Stimulated activated CD8-positive, alpha-beta memory T cell treated with anti-CD3 and anti-CD28 coated beads, Interleukin-12 subunit alpha, Interleukin-12 subunit beta, amount 100 ng/mL, for 24 hours (primary cell): ENCODE data around the gene CRYBA4.

Source experiments
- DNase-seq: peaks from one replicate; pipeline ENCODE4 v3.0.0-alpha.2; 2020; ENCODE audit errors: extremely low read depth

CRYBA4 gene

DNA sequence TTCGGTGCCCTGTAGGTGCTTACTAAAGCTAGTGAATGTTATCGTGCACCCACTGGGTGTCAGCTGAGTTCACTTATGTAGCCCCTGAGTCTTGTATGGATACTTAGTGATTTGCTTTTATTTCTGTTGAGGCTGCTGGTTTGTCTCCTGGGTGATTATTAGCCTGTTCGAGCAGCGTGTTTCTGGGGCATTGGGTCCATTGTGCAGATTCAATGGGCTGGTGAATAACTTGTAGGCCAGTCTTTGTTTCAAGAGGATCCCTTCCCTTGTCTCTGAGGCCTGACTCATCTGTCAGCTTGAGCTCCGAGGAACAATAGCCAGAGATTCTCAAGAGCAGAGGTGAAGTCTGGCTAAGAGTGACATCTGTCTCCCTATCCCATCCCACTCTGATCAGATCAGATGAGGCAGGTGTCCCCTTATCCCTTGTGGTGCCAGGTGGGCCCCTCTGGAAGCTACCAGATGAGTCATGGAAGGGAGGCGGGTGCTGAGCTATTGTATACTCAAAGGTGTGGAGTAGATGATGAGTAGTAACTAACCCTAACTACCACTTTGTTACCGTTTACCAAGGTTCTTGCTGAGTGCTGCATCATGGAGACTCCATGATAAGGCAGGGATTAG is 39.3 kb downstream of the CRYBA4 start:
- no peak for DNase-seq

DNA sequence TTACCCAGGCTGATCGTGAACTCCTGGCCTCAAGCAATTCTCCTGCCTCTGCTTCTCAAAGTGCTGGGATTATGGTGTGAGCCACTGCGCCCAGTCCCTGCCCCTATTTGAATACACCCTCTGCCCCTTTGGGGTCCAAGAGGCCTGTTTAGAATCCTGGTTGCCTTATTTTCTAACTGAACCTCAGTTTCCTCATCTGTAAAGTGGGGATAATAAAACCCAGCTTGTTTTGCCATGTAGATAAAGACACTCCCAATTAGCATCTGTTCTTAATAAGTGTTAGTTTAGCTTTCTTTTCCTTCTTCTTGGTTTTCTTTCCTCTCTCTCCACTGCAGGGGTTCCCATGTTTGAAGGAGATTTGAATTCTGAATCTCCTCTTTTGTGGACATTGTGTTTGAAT is 40.4 kb downstream of the CRYBA4 start:
- DNase-seq = no peak

DNA sequence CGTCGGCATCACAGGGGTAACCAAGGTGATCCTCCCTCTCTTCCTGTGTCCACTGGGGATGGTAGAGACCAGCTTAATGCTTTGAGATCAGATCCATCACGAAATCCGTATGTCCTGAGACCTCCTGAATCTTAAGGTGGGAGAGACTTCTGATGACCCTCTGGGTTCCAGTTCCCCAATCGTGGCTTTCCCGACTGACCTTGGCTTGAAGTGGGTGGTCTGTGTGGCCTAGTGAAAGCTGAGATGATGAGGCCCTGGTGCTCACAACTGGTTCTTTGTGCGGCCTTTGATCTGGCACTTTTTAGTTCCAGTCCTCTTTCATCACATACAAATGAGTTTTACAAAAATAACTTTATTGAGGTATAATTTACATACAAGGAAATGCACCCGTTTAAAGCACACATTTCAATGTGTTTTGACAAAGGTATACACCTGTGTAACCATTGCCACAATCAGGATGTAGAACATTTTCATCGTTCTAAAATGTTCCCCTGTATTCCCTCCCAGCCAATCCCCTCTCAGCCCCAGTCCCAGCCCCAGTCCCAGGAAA is 41.7 kb downstream of the CRYBA4 start:
- no peak for DNase-seq

DNA sequence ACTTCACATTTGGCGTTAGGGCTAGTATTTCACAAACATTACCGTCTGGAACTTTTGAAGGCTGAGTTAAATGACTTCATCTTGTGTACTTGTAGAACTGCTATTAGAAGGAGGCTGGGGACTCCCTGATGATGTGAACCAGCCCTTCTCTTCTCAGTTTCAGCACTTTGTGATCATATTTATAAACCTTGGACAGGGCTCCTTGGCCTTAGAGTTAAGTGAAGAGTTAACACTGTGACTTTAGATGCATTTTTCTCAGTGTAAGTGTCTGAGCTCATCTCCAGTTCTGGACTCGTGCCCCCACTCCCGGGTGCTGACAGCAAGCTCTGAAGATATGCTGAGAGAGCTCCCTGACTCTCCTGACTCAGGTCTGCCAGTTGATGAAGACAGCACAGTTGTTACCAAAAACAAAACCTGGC is 44.1 kb downstream of the CRYBA4 start:
- DNase-seq = no peak

DNA sequence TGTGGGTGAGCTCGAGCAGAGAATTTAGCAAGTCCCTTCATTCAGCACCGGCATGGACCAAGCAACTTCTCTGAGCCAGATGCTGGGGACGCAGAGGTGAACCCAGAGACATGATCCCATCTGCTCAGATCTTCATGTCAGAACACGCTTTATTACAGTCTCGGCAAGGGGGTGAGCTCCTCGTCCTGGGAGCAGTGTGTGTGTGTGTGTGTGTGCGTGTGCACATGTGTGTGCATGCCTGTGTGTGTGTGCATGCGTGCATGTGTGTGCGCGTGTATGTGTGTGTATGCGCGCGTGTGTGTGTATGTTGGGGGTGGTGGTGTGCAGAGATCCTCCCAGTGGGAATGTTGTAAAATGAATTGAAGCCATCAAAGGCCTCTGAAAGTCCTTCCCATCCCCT is 45.4 kb downstream of the CRYBA4 start:
- DNase-seq = no peak

DNA sequence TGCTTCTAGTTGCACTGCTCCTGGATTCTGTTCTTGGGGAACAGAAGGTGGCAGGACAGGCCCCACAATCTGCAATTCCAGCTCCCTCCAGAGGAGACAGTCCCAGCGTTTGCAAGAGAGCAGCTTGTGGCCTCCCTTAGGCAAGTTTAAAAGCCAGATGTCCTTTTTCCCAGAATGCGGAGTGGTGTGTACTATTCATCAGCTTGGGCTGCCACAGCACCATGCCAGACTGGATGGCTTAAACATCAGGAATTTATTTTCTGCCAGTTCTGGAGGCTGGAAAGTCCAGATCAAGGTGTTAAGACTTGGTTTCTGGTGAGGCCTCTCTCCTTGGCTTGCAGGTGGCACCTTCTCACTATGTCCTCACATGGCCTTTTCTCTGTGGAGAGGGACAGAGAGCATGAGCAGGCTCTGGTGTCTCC is 47.3 kb downstream of the CRYBA4 start:
- DNase-seq = no peak

DNA sequence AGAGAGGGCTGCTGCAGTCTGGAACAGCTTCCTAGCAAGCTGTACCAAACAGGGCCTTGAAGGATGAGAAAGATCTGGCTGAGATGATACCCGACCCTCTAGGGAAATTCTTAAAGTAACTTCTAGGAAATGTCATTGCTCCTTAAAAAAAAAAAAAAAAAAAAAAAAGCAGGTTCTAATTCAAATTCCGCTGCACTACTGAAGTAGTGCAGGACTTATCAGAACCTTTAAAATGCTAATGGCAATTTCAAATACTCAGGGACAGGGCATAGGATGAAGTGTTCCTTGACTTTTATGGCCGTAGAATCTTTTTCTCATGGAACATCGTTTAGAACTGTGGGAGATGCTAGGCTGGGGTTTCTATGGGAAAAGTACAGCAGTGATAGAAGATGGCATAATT is 48.7 kb downstream of the CRYBA4 start:
- no peak for DNase-seq

DNA sequence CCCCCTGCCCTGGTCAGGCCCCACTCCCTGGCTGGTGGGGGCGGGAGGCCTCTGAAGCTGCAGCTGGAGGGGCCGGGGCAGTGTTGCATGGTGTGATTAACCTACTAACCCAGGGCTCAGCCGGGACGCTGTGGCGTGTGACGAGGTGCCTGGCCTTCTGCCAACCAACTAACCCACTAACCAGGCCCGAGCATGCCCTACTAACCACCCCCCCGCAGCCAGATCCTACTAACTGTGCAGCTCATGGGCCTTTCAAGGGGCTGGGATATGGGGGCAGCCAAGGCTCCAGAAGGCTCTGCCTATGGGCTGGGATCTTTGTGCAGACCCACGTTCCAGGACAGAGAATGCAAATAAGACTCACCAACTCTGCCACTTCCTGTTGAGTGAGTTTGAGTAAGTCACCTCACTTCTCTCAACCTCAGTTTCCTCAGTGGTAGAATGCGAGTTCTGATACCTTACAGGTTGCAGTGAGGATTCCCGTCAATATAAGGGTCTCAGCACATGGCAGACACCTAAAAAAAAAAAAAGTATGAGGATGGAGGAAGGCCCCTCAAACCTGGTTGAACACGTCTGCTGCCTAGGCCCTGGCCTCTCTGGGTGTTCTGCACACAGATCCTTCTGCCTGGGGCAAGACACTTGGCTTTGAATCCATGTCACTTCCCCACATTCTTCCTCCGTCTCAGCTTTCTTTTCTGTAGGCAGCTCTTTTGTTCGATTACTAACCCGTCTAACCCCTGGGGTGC is 49.7 kb downstream of the CRYBA4 start:
- peak; percentile 58 for DNase-seq

DNA sequence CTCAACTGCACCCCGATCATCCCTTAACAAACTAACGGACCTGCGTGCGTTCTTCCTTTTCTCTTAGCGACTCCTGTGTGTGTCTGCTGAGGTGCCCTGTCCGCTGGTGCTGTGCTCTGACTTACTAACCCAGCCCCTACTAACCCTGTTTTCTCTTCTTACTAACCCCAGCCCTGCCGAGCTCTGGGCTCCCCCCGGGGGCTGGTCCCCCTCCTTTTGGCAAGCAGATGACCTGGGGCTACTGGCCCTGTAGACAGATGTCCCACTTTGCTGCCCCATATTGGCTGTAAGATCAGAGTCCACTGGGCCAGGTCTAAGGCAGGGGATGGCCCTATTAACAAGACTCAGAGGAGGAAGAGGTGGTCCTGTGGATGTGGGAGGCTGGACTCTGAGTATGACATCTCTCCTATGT is 50.3 kb downstream of the CRYBA4 start:
- DNase-seq = no peak

DNA sequence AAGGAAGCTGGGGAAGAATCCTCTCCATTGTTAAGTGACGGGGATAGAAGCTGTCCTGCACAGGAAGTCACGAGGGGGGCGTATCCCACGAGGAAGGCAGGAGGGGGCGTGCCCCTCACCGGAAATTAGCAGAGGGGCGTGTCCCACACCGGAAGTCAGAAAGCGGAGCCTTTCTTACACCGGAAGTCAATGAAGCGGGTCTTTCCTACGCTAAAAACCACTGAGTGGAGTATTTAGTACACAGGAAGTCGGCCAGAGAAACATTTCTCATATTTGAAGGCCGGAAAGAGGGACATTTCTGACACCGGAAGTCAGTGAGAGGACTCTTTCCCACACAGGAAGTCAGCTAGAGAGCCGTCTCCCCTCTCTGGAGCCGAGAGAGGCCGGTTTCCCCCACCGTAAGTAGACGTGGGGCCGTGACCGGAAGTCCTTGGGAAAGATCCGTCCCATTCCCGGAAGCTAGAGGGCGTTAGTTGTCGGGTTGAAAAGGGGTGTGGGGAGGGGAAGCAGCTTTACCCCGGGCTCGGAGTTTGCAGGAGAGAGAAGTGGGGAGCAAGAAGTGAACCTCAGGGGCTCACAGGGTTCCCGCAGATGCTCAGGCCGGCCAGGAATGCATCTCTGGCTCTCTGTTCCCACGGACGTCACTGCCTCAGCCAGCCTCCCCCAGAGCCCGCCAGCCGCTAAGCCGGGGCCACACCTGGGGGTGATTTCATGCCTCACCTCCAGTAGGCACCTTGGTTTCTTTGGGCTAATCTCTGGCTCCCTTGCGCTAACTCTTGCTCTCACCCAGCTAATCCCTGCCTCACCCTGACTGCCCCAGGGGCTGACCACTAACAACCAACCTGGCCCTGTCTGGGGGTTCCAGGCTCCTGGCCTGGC is 51.1 kb downstream of the CRYBA4 start:
- peak; percentile 80 for DNase-seq

DNA sequence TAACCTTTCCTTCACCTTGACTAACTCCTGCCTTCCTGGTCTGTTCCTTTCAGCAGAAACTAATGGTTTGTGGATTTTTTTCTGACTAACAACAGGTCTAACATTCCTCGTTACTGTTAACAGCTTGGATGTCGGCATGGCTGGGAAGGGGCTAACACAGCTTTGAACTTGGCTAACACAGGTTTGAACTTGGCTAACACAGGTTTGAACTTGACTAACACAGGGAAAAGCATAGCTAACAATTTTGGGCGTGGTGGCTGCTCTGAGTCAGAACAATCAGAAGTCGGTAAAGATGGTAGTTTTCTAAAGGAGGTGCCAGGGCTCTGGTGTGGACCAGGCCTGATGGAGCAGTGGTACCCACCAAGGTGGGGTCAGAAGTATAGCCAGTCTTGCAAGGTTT is 51.7 kb downstream of the CRYBA4 start:
- no peak for DNase-seq

DNA sequence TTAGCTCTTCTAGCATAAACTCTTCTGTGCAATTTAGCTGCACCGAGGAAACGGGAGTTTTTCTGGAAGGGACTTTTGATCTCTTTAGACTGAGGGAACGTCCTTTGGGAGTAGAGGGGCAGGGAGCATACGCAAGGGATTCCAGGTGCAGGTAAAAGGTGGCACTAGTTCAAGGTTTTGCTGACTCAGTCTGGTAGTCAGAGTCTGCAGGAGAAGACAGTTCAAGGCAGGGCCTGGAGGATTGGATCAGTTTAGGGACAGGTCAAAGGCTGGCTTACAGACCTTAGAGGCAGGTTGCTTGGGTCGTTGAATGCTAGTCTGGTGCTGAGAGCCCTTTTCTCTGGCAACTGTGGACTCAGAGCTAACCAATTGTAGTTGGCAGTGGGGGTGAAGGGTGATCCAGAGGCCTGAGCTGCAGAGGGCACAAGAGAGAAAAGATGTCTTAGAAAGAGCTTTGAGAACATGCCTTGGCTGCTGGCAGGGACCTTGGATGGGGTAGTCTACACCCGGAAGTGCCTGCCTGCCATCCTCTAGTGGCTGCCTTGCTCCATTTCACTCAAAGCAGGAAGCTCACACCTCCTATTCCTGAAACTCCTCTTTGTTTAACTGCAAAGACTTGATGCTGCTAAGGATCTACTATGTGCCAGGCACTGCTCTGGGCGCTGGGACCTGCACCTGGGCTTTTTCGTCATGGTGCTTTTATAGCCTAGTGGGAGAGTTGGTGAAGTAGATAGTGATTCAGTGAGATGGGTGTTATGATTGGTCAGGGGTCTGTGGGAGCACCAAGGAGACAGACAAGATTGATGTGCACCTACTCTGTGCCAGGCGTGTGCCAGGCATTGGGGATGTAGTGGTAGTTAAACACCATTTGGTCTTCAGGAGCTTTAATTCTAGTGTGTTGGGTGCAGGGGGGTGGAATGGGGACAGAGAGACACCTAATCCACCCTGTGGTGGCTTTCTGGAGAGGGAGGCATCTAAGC is 52.7 kb downstream of the CRYBA4 start:
- no peak for DNase-seq

DNA sequence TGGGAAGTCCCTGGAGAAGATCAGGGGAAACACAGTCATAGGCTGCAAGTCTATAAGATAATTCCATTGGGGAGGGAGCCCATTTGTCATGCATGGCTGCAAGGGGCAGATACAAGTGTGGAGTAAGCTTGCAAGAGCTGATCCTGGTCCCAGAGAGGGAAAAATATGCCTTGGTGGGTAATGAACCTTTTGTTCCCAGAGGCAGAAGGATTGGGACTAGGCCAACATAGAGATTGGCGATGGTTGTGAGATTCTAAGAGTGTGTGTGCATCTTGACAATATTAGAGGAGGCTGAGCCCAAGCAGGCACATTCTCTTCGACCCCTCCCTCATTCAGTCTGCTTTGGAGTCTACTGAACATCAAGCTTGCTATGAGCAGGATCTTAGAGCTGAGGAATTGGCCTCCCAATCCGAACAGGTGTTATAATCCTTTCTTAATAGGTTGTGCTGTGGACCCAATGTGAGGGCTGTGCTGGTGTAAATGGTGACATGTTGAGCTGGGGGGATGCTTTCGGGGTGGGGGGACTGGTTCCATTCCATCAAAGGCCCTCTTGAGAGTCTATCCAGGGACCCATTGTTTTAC is 54.0 kb downstream of the CRYBA4 start:
- no peak for DNase-seq

DNA sequence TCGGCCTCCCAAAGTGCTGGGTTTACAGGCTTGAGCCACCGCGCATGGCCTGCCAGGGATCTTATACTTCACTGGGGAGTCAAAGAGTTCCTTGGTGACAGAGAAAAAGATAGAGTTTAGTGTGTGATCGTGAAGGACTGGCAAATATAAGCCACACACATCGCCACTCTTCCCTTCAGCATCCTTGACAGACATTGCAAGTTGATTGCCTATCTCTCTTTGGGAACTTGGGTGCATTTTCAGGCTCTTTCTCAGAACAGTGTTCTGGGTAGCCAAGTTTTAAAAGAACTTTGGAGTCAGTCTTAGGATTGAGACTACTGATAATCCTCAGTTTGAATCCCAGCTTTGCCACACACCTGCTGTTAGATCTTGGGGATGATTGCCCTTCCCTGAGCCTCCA is 55.5 kb downstream of the CRYBA4 start:
- DNase-seq = no peak

DNA sequence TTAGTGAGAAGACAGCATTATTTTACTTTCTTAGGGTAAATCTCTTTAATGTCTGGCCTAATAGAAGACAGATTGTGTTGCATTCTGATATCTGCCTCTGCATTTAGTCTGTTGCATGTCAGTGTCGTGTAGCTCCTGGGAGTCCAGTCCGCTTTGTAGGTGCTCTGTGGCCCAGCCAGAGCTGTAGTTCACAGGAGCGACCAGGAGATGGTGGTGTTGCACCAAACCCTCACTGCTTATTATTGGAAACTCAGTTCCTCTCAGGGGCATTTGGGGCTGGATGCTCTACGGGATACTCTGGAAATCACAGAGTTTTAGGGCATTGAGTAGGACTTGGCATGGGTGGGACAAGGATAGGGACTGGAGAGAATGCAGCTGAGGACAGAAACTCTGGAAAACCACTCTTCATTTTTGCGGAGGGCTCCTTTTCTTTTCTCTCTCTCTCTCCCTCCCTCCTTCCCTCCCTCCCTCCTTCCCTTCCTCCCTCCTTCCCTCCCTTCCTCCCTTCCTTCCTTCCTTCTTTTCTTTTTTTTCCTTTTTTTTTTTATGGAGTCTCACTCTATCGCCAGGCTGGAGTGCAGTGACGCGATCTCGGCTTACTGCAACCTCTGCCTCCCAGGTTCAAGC is 57.4 kb downstream of the CRYBA4 start:
- DNase-seq = no peak
